ENCODE data around the gene EME1. TPM values are rescaled to one million over a fixed set of nuclear protein-coding genes. Genes with fewer than 3 reads are reported as not detected.

EME1 gene
- total and polyA plus RNA-seq, 2 of the 13 experiments (the other 11 are each of a cell fraction or from before 2014, with no cell fraction given): 20.7 to 24.6 TPM

GRCh38 chr17:50396261-50397110 is 23.5 kb downstream of the EME1 start (continued):
- TF ChIP-seq MAZ (IDR thresholded peaks at IDR 0.05; ENCODE audit: borderline replicate concordance, low read depth, low read length) (no peak), MAZ (CRISPR knock-in tag; IDR thresholded peaks at IDR 0.05; ENCODE audit: low read depth) (no peak), ZNF124 (CRISPR knock-in tag; IDR thresholded peaks at IDR 0.05) (no peak), HDAC2 (CRISPR knock-in tag; IDR thresholded peaks at IDR 0.05) (no peak), CC2D1A (CRISPR knock-in tag; IDR thresholded peaks at IDR 0.05) (no peak), GLI4 (CRISPR knock-in tag; IDR thresholded peaks at IDR 0.05; ENCODE audit: borderline replicate concordance) (no peak), AKAP8 (CRISPR knock-in tag; IDR thresholded peaks at IDR 0.05) (peak; percentile 72; the same call in 1 of the 2 replicates), ERF (CRISPR knock-in tag; IDR thresholded peaks at IDR 0.05) (no peak), ARHGAP35 (CRISPR knock-in tag; IDR thresholded peaks at IDR 0.05; ENCODE audit: borderline replicate concordance) (no peak), THAP11 (CRISPR knock-in tag; IDR thresholded peaks at IDR 0.05) (no peak), TARDBP (CRISPR knock-in tag; IDR thresholded peaks at IDR 0.05) (no peak), AHDC1 (CRISPR knock-in tag; IDR thresholded peaks at IDR 0.05; ENCODE audit: borderline replicate concordance) (no peak), ZNF550 (CRISPR knock-in tag; IDR thresholded peaks at IDR 0.05; ENCODE audit: borderline replicate concordance) (no peak), AKNA (CRISPR knock-in tag; IDR thresholded peaks at IDR 0.05; ENCODE audit: borderline replicate concordance) (no peak), PATZ1 (CRISPR knock-in tag; IDR thresholded peaks at IDR 0.05) (no peak)
